Natural killer cell (primary cell): ENCODE measurements around the gene GRB7. TPM values are rescaled to one million over a fixed set of nuclear protein-coding genes. Genes with fewer than 3 reads are reported as not detected.

Experiments
- ATAC-seq, 3 donors: fragments of 150-1000 bp in 2 of 3; fragments of 200-7000 bp in 1 of 3; cut with Tn5 transposase; 1 replicate in 1 of 3; 2 replicates in 2 of 3; pipeline ENCODE4 v1.10.0; 2021; ENCODE audit warnings: mild to moderate bottlenecking in 2 of 3, moderate library complexity in 2 of 3
- DNase-seq, 2 donors: peaks; one replicate each; pipeline versions ENCODE4 v3.0.0 to v3.0.0-alpha.2; 2013 to 2021; ENCODE audit warnings: mixed read lengths in 1 of 2
- H3K27ac ChIP-seq: one replicate; pipeline ENCODE4 v1.5.1; 2013; ENCODE audit warnings: mild to moderate bottlenecking, low read length
- H3K27me3 ChIP-seq: one replicate; pipeline ENCODE4 v1.6.1; 2013; ENCODE audit warnings: low read length; ENCODE audit not compliant: control insufficient read depth, insufficient read depth
- H3K36me3 ChIP-seq: one replicate; pipeline ENCODE4 v1.6.1; 2013; ENCODE audit warnings: low read length; ENCODE audit not compliant: control insufficient read depth, insufficient read depth
- H3K4me1 ChIP-seq: one replicate; pipeline ENCODE4 v1.6.1; 2013; ENCODE audit warnings: low read length; ENCODE audit not compliant: control insufficient read depth, insufficient read depth
- H3K4me3 ChIP-seq: one replicate; pipeline ENCODE4 v1.5.1; 2013; ENCODE audit warnings: low read length
- H3K9me3 ChIP-seq: one replicate; pipeline ENCODE4 v1.6.1; 2013; ENCODE audit warnings: low read length; ENCODE audit not compliant: control insufficient read depth, insufficient read depth
- H3K27ac Mint-ChIP-seq, 2 donors: one replicate each; pipeline ENCODE4 v1.8.0; 2022; ENCODE audit warnings: mild to moderate bottlenecking in 2 of 2, mixed read lengths in 2 of 2, moderate library complexity in 1 of 2
- H3K27me3 Mint-ChIP-seq, 2 donors: one replicate each; pipeline ENCODE4 v1.8.0; 2022; ENCODE audit warnings: low read depth in 2 of 2, mixed read lengths in 2 of 2
- H3K36me3 Mint-ChIP-seq: one replicate; pipeline ENCODE4 v1.8.0; 2022; ENCODE audit warnings: mixed read lengths
- H3K4me1 Mint-ChIP-seq, 2 donors: one replicate each; pipeline ENCODE4 v1.8.0; 2022; ENCODE audit warnings: mixed read lengths in 2 of 2
- H3K4me3 Mint-ChIP-seq: one replicate; pipeline ENCODE4 v1.8.0; 2022; ENCODE audit warnings: mild to moderate bottlenecking, moderate library complexity, mixed read lengths
- H3K9me3 Mint-ChIP-seq, 2 donors: one replicate each; pipeline ENCODE4 v1.8.0; 2022; ENCODE audit warnings: mixed read lengths in 2 of 2
- CTCF ChIP-seq: fragments of 200-600 bp; IDR thresholded peaks from one replicate; pipeline ENCODE4 v1.8.0; 2022; ENCODE audit warnings: antibody characterized with exemption
- WGBS: methylation state at CpG from one replicate; pipeline ENCODE4 v1.1.7; 2013; ENCODE audit warnings: missing lambda C conversion rate; ENCODE audit not compliant: insufficient coverage; 5-methylcytosine and 5-hydroxymethylcytosine counted together
- intact Hi-C: fragments of 100-400 bp; cut with micrococcal nuclease; formaldehyde crosslinking; loops from one replicate; pipeline ENCODE4 v1.14.2; 2022
- total RNA-seq, 4 donors: library from RNA; stranded (reverse); fragments of 120-200 nt in 1 of 4; gene quantifications; one replicate each; pipeline versions ENCODE4 v1.2.3 to v1.2.4, GENCODE V29; 2013 to 2022

Gene GRB7
- total RNA-seq, 3 donors from 2014 or later (not counting 1 experiment from before 2014, with no cell fraction given) = 0.27 TPM; not detected in 2

GRCh38 chr17:39729280-39729851, 8.4 kb upstream of the GRB7 start:
- Histone ChIP-seq H3K27me3 (no peaks in the 10 kb centered on the region), H3K27ac (peak overlapping the region; percentile 86), H3K4me3 (peak overlapping the region; percentile 60), H3K9me3 (no peaks in the 10 kb centered on the region), H3K4me1 (peaks cover 20% of the 10 kb centered on the region), H3K36me3 (peaks cover 34% of the 10 kb centered on the region)
- peak overlapping the region; percentile 89 to 96 for H3K27ac Mint-ChIP-seq
- no peaks in the 10 kb centered on the region for H3K9me3 Mint-ChIP-seq
- H3K4me3 Mint-ChIP-seq = peak overlapping the region; percentile 89
- 83% methylated on average over 6 of the region's 6 CpGs for WGBS
- H3K36me3 Mint-ChIP-seq = no peaks in the 10 kb centered on the region
- intact Hi-C loops = no loop called here
- no peaks in the 10 kb centered on the region for H3K27me3 Mint-ChIP-seq
- H3K4me1 Mint-ChIP-seq = peaks cover 18 to 41% of the 10 kb centered on the region in 2 donors
- no peak for DNase-seq
- ATAC-seq = no peak
- no peak for TF ChIP-seq CTCF

GRCh38 chr17:39730095-39730921, 7.4 kb upstream of the GRB7 start, which contains the start of gene MIEN1:
Gene MIEN1, minus strand, starts transcription at chr17:39730532. Its CDS starts 37 bp downstream, at chr17:39730495.
- H3K4me1 ChIP-seq = peaks cover 20% of the 10 kb centered on the region
- peak; percentile 94 to 99 (median 95) for ATAC-seq

GRCh38 chr17:39732586-39732985, 5.2 kb upstream of the GRB7 start:
- ATAC-seq = no peak
- H3K27me3 Mint-ChIP-seq = peaks cover 4 to 10% of the 10 kb centered on the region in 2 donors

More at GRCh38 chr17:39730095-39730921, 7.4 kb upstream of the GRB7 start, which contains the start of gene MIEN1:
- Histone ChIP-seq H3K27me3 (no peaks in the 10 kb centered on the region), H3K27ac (peak within 1 kb of the TSS; percentile 86), H3K4me3 (peak within 1 kb of the TSS; percentile 60), H3K36me3 (peaks cover 28% of the 10 kb centered on the region), H3K9me3 (no peaks in the 10 kb centered on the region)
- no peaks in the 10 kb centered on the region for H3K27me3 Mint-ChIP-seq
- WGBS = under 1% methylated on average over 65 of the region's 65 CpGs
- peak; percentile 95 to 99 for DNase-seq
- TF ChIP-seq CTCF = peak; percentile 90
- peak within 1 kb of the TSS; percentile 89 for H3K4me3 Mint-ChIP-seq
- intact Hi-C loops = loop anchor here (2.0 to 10.0 kb wide), 2 partner anchors 56 to 134 kb away; partner anchors contain the start of gene IKZF3
- H3K27ac Mint-ChIP-seq = peak within 1 kb of the TSS; percentile 89 to 96
- H3K4me1 Mint-ChIP-seq = peaks cover 18 to 41% of the 10 kb centered on the region in 2 donors
- H3K9me3 Mint-ChIP-seq = no peaks in the 10 kb centered on the region
- H3K36me3 Mint-ChIP-seq = no peaks in the 10 kb centered on the region

More at GRCh38 chr17:39732586-39732985, 5.2 kb upstream of the GRB7 start:
- no peaks in the 10 kb centered on the region for H3K9me3 Mint-ChIP-seq
- H3K4me3 ChIP-seq = no peak overlapping the region
- no peaks in the 10 kb centered on the region for H3K9me3 ChIP-seq
- intact Hi-C loops = loop anchor here (10.0 kb wide), 1 partner anchor 58 kb away; no protein-coding TSS in a partner anchor
- WGBS = 93% methylated on average over 3 of the region's 3 CpGs
- DNase-seq = no peak
- no peak for TF ChIP-seq CTCF
- H3K27me3 ChIP-seq = peaks cover 2% of the 10 kb centered on the region
- peaks cover 13 to 23% of the 10 kb centered on the region in 2 donors for H3K4me1 Mint-ChIP-seq
- no peak overlapping the region for H3K27ac ChIP-seq
- no peaks in the 10 kb centered on the region for H3K36me3 Mint-ChIP-seq
- peaks cover 18% of the 10 kb centered on the region for H3K36me3 ChIP-seq
- no peak overlapping the region for H3K27ac Mint-ChIP-seq
- peaks cover 22% of the 10 kb centered on the region for H3K4me1 ChIP-seq
- H3K4me3 Mint-ChIP-seq = peak overlapping the region; percentile 45
